Muscle of leg (tissue), 11 donors: ENCODE data around the gene RASSF1. TPM values are rescaled to one million over a fixed set of nuclear protein-coding genes. Genes with fewer than 3 reads are reported as not detected.

Experiments
- DNase-seq: peaks from one replicate; pipeline ENCODE4 v3.0.0; 2013
- H3K27ac ChIP-seq: one replicate; pipeline ENCODE4 v1.5.1; 2013; ENCODE audit warnings: mild to moderate bottlenecking, low read length, control low read depth
- H3K27me3 ChIP-seq: one replicate; pipeline ENCODE4 v1.6.1; 2013; ENCODE audit warnings: low read length; ENCODE audit not compliant: control insufficient read depth, insufficient read depth
- H3K36me3 ChIP-seq: one replicate; pipeline ENCODE4 v1.6.1; 2013; ENCODE audit warnings: low read length; ENCODE audit not compliant: control insufficient read depth, insufficient read depth
- H3K4me1 ChIP-seq: one replicate; pipeline ENCODE4 v1.6.1; 2013; ENCODE audit warnings: low read length; ENCODE audit not compliant: control insufficient read depth, insufficient read depth
- H3K4me3 ChIP-seq: one replicate; pipeline ENCODE4 v1.5.1; 2013; ENCODE audit warnings: low read length, control low read depth
- H3K9me3 ChIP-seq: replicated peaks from 2 replicates; pipeline ENCODE4 v1.6.1; 2013; ENCODE audit warnings: low read depth, low read length; ENCODE audit not compliant: control insufficient read depth
- WGBS: methylation state at CpG from one replicate; pipeline ENCODE4 v1.1.5; 2013; ENCODE audit warnings: missing lambda C conversion rate; ENCODE audit not compliant: insufficient coverage; 5-methylcytosine and 5-hydroxymethylcytosine counted together
- polyA plus RNA-seq, 8 donors: library from polyadenylated mRNA; unstranded; fragments of 120-200 nt; gene quantifications; one replicate each; pipeline versions ENCODE4 v1.2.1 to v1.2.3, GENCODE V29; 2013; ENCODE audit warnings: inconsistent platforms in 1 of 8, low replicate concordance in 1 of 8; ENCODE audit not compliant: insufficient read length in 8 of 8, insufficient read depth in 1 of 8
- total RNA-seq: library from RNA; stranded (reverse); fragments of 120-200 nt; gene quantifications from one replicate; pipeline ENCODE4 v1.2.4, GENCODE V29; 2013

The RASSF1 gene
- total and polyA plus RNA-seq, 9 donors, result 33.9 to 47.7 (median 38.8) TPM

GRCh38 chr3:50345586-50346234 lies 5.1 kb upstream of the RASSF1 start, which contains the start of gene ZMYND10:
TSS of gene ZMYND10 (minus strand) at chr3:50345732. CDS start at chr3:50345579, 153 bp downstream.
- Histone ChIP-seq H3K4me1 (peaks cover 48% of the 10 kb centered on the region), H3K36me3 (peaks cover 18% of the 10 kb centered on the region), H3K27ac (no peak within 1 kb of the TSS), H3K4me3 (peak within 1 kb of the TSS; percentile 31), H3K27me3 (peaks cover 5% of the 10 kb centered on the region), H3K9me3 (no peaks in the 10 kb centered on the region)
- 9% methylated on average over 44 of the region's 45 CpGs for WGBS
- peak; percentile 67 for DNase-seq

- no peak overlapping the region for H3K27ac ChIP-seq
- peak overlapping the region; percentile 31 for H3K4me3 ChIP-seq
- no peaks in the 10 kb centered on the region for H3K9me3 ChIP-seq
- WGBS, result 63% methylated on average over 5 of the region's 8 CpGs
- H3K36me3 ChIP-seq, result peaks cover 18% of the 10 kb centered on the region
- peaks cover 5% of the 10 kb centered on the region for H3K27me3 ChIP-seq
- H3K4me1 ChIP-seq, result peaks cover 48% of the 10 kb centered on the region
- no peak for DNase-seq
Measured at GRCh38 chr3:50345008-50345407, 4.4 kb upstream of the RASSF1 start.

- H3K36me3 ChIP-seq, result peaks cover 5% of the 10 kb centered on the region
- DNase-seq, result no peak
- H3K9me3 ChIP-seq, result no peaks in the 10 kb centered on the region
- peaks cover 5% of the 10 kb centered on the region for H3K27me3 ChIP-seq
- H3K4me3 ChIP-seq, result no peak overlapping the region
- WGBS, result 70% methylated on average over 9 of the region's 13 CpGs
- peaks cover 53% of the 10 kb centered on the region for H3K4me1 ChIP-seq
- no peak overlapping the region for H3K27ac ChIP-seq
Measured at GRCh38 chr3:50342813-50343633, 2.4 kb upstream of the RASSF1 start.

- H3K27me3 ChIP-seq, result peaks cover 5% of the 10 kb centered on the region
Measured at GRCh38 chr3:50341996-50342650, 1.5 kb upstream of the RASSF1 start.

GRCh38 chr3:50341537-50341936 lies 901 bp upstream of the RASSF1 start:
- peak overlapping the region; percentile 58 for H3K4me3 ChIP-seq
- WGBS, result 94% methylated on average over 3 of the region's 9 CpGs
- H3K27me3 ChIP-seq, result peaks cover 5% of the 10 kb centered on the region
- no peaks in the 10 kb centered on the region for H3K36me3 ChIP-seq
- H3K27ac ChIP-seq, result peak overlapping the region; percentile 88
- H3K4me1 ChIP-seq, result peaks cover 61% of the 10 kb centered on the region
- no peak for DNase-seq
- no peaks in the 10 kb centered on the region for H3K9me3 ChIP-seq

More at GRCh38 chr3:50341996-50342650, 1.5 kb upstream of the RASSF1 start:
- 84% methylated on average over 13 of the region's 13 CpGs for WGBS
- Histone ChIP-seq H3K27ac (no peak overlapping the region), H3K4me1 (peaks cover 59% of the 10 kb centered on the region), H3K9me3 (no peaks in the 10 kb centered on the region), H3K36me3 (no peaks in the 10 kb centered on the region), H3K4me3 (no peak overlapping the region)
- no peak for DNase-seq

- Histone ChIP-seq H3K27me3 (no peaks in the 10 kb centered on the region), H3K4me1 (peaks cover 66% of the 10 kb centered on the region), H3K27ac (peak overlapping the region; percentile 88), H3K4me3 (peak overlapping the region; percentile 58), H3K9me3 (no peaks in the 10 kb centered on the region), H3K36me3 (peaks cover 4% of the 10 kb centered on the region)
- 19% methylated on average over 8 of the region's 9 CpGs for WGBS
- no peak for DNase-seq
Measured at GRCh38 chr3:50340147-50340447, 539 bp downstream of the RASSF1 start.

GRCh38 chr3:50339485-50340146 lies 1.0 kb downstream of the RASSF1 start:
- Histone ChIP-seq H3K27ac (peak overlapping the region; percentile 88), H3K4me3 (peak overlapping the region; percentile 58), H3K36me3 (peaks cover 5% of the 10 kb centered on the region), H3K27me3 (no peaks in the 10 kb centered on the region), H3K4me1 (peaks cover 66% of the 10 kb centered on the region), H3K9me3 (no peaks in the 10 kb centered on the region)
- WGBS, result 72% methylated on average over 8 of the region's 14 CpGs
- no peak for DNase-seq

GRCh38 chr3:50338965-50339364 lies 1.7 kb downstream of the RASSF1 start:
- peaks cover 73% of the 10 kb centered on the region for H3K4me1 ChIP-seq
- H3K4me3 ChIP-seq, result peak overlapping the region; percentile 10
- WGBS, result 60% methylated on average over 4 of the region's 5 CpGs
- peaks cover 12% of the 10 kb centered on the region for H3K36me3 ChIP-seq
- H3K9me3 ChIP-seq, result no peaks in the 10 kb centered on the region
- no peak for DNase-seq
- H3K27ac ChIP-seq, result peak overlapping the region; percentile 98
- no peaks in the 10 kb centered on the region for H3K27me3 ChIP-seq

GRCh38 chr3:50337175-50337861 lies 3.3 kb downstream of the RASSF1 start:
- Histone ChIP-seq H3K4me3 (peak overlapping the region; percentile 80), H3K27me3 (no peaks in the 10 kb centered on the region), H3K27ac (peak overlapping the region; percentile 98), H3K36me3 (peaks cover 17% of the 10 kb centered on the region), H3K9me3 (no peaks in the 10 kb centered on the region), H3K4me1 (peaks cover 81% of the 10 kb centered on the region)
- WGBS, result under 1% methylated on average over 75 of the region's 79 CpGs
- DNase-seq, result peak; percentile 100
